ENCODE results near the gene CCDC134. TPM values are rescaled to one million over a fixed set of nuclear protein-coding genes. Genes with fewer than 3 reads are reported as not detected.

The CCDC134 gene
- total and polyA plus RNA-seq, 2 of the 13 experiments (the other 11 are each of a cell fraction or from before 2014, with no cell fraction given), result 4.8 to 17.4 TPM

DNA sequence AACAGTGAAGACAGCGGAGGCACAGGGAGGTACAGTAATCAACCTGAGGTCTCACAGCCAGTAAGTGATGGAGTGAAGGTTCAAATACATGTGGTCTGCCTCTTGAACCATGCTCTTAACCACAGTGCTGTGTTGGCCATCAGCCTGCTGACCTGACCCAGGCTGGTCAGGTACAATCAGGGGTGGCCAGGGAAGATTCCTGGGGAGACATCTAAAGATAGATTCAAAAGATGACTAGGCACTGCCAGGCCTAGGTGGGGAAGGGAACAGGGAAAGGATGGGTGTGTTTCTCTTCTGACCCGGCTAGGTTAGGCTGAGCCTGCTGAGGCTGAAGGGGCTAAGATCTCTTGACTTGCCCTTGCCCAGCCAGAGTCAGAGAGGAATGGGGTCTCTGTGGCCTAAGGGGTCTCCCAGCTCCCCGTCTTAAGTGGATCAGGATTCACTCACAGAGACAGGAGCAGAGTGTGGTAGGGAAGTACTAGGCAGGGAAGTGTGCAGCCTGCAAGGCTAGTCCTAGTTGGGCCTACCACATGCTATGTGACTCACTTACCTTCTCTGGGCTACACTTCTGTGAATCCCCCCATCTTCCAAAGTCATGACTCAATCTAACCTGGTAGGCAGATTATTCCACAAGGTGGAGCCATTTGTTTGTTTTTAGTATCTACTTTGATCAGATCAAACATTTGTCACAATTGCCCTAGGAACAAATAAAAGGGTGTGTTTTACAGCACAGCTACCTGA lies 22.0 kb downstream of the CCDC134 start:
- 83% methylated on average over 3 of the region's 3 CpGs for WGBS (ENCODE audit: low lambda C conversion rate)
- peak; percentile 54 for ATAC-seq
- Histone ChIP-seq H2AFZ (ENCODE audit: low read length) (no peak overlapping the region), H3K4me1 (ENCODE audit: insufficient read depth, low read length) (no peaks in the 10 kb centered on the region), H3K4me3 (replicated peaks in 1 of 3; ENCODE audit: insufficient read depth in 1 of 3, low read depth in 2 of 3, low read length in 3 of 3) (no peak overlapping the region), H3K27me3 (ENCODE audit: control insufficient read depth in 1 of 2, insufficient read depth in 2 of 2, low read length in 2 of 2) (no peaks in the 10 kb centered on the region), H3K27ac (ENCODE audit: extremely low read length, insufficient read depth, low read length) (no peak overlapping the region), H3K36me3 (replicated peaks in 1 of 2; ENCODE audit: control insufficient read depth in 1 of 2, insufficient read depth in 2 of 2, low read length in 2 of 2) (peaks cover 1 to 36% of the 10 kb centered on the region in 2 experiments; a peak in 4 of 5 replicates), H3K4me2 (ENCODE audit: low read depth, low read length) (no peak overlapping the region), H4K20me1 (ENCODE audit: insufficient read depth, low read length) (no peaks in the 10 kb centered on the region), H3K79me2 (ENCODE audit: insufficient read depth, low read length) (no peaks in the 10 kb centered on the region), H3K9ac (ENCODE audit: insufficient read depth, low read depth, low read length) (no peak overlapping the region), H3K9me3 (ENCODE audit: low read length) (no peaks in the 10 kb centered on the region)
- ChIA-PET CTCF (ENCODE audit: low intra/inter-chr PET ratio, low total read pairs) (interaction anchor here (1.3 to 2.2 kb wide), 4 partner anchors 32 to 135 kb away, joined by 3 to 15 read pairs (median 4); no protein-coding TSS in a partner anchor), POLR2A (no interaction called here)
- no peak for FAIRE-seq
- in situ Hi-C loops (cut with HindIII; ENCODE audit: extremely low pct_ligation_motif_present, low pct_unique_long_range_greater_than_20kb), result no loop called here
- peak; percentile 62 for DNase-seq (ENCODE audit: low spot score)
- intact Hi-C loops (cut with micrococcal nuclease; ENCODE audit: unreplicated experiment), result loop anchor here (5.0 kb wide), 1 partner anchor 35 kb away; no protein-coding TSS in a partner anchor
- BruUV-seq (replicated peaks), result no TSS peak
- TF ChIP-seq NKX3-1 (CRISPR knock-in tag; IDR thresholded peaks at IDR 0.05) (no peak), ZNF652 (CRISPR knock-in tag; IDR thresholded peaks at IDR 0.05; ENCODE audit: borderline replicate concordance, low read depth) (no peak), ZNF552 (CRISPR knock-in tag; IDR thresholded peaks at IDR 0.05; ENCODE audit: borderline replicate concordance) (no peak), SMC3 (IDR thresholded peaks at IDR 0.05; ENCODE audit: low read length) (peak; percentile 57), GABPA (IDR thresholded peaks at IDR 0.05; ENCODE audit: low read depth, low read length) (no peak), GABPA (CRISPR knock-in tag; IDR thresholded peaks at IDR 0.05; ENCODE audit: low read depth) (no peak), ZNF747 (CRISPR knock-in tag; IDR thresholded peaks at IDR 0.05; ENCODE audit: borderline replicate concordance) (no peak), MED1 (CRISPR knock-in tag; IDR thresholded peaks at IDR 0.05) (no peak), ZNF75D (CRISPR knock-in tag; IDR thresholded peaks at IDR 0.05; ENCODE audit: borderline replicate concordance) (no peak), ZSCAN12 (CRISPR knock-in tag; IDR thresholded peaks at IDR 0.05) (no peak), CBX2 (IDR thresholded peaks at IDR 0.05; ENCODE audit: low read depth, low read length) (no peak), CBX2 (CRISPR knock-in tag; IDR thresholded peaks at IDR 0.05; ENCODE audit: low read depth) (no peak), KLF16 (CRISPR knock-in tag; IDR thresholded peaks at IDR 0.05) (no peak)
- TF ChIP-seq, protein P1, sequence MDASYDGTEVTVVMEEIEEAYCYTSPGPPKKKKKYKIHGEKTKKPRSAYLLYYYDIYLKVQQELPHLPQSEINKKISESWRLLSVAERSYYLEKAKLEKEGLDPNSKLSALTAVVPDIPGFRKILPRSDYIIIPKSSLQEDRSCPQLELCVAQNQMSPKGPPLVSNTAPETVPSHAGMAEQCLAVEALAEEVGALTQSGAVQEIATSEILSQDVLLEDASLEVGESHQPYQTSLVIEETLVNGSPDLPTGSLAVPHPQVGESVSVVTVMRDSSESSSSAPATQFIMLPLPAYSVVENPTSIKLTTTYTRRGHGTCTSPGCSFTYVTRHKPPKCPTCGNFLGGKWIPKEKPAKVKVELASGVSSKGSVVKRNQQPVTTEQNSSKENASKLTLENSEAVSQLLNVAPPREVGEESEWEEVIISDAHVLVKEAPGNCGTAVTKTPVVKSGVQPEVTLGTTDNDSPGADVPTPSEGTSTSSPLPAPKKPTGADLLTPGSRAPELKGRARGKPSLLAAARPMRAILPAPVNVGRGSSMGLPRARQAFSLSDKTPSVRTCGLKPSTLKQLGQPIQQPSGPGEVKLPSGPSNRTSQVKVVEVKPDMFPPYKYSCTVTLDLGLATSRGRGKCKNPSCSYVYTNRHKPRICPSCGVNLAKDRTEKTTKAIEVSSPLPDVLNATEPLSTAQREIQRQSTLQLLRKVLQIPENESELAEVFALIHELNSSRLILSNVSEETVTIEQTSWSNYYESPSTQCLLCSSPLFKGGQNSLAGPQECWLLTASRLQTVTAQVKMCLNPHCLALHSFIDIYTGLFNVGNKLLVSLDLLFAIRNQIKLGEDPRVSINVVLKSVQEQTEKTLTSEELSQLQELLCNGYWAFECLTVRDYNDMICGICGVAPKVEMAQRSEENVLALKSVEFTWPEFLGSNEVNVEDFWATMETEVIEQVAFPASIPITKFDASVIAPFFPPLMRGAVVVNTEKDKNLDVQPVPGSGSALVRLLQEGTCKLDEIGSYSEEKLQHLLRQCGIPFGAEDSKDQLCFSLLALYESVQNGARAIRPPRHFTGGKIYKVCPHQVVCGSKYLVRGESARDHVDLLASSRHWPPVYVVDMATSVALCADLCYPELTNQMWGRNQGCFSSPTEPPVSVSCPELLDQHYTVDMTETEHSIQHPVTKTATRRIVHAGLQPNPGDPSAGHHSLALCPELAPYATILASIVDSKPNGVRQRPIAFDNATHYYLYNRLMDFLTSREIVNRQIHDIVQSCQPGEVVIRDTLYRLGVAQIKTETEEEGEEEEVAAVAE (CRISPR knock-in tag; IDR thresholded peaks at IDR 0.05; ENCODE audit: borderline replicate concordance), result no peak
- TF ChIP-seq, protein P2, sequence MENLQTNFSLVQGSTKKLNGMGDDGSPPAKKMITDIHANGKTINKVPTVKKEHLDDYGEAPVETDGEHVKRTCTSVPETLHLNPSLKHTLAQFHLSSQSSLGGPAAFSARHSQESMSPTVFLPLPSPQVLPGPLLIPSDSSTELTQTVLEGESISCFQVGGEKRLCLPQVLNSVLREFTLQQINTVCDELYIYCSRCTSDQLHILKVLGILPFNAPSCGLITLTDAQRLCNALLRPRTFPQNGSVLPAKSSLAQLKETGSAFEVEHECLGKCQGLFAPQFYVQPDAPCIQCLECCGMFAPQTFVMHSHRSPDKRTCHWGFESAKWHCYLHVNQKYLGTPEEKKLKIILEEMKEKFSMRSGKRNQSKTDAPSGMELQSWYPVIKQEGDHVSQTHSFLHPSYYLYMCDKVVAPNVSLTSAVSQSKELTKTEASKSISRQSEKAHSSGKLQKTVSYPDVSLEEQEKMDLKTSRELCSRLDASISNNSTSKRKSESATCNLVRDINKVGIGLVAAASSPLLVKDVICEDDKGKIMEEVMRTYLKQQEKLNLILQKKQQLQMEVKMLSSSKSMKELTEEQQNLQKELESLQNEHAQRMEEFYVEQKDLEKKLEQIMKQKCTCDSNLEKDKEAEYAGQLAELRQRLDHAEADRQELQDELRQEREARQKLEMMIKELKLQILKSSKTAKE (CRISPR knock-in tag; IDR thresholded peaks at IDR 0.05; ENCODE audit: borderline replicate concordance), result no peak
- TF ChIP-seq, protein P3, sequence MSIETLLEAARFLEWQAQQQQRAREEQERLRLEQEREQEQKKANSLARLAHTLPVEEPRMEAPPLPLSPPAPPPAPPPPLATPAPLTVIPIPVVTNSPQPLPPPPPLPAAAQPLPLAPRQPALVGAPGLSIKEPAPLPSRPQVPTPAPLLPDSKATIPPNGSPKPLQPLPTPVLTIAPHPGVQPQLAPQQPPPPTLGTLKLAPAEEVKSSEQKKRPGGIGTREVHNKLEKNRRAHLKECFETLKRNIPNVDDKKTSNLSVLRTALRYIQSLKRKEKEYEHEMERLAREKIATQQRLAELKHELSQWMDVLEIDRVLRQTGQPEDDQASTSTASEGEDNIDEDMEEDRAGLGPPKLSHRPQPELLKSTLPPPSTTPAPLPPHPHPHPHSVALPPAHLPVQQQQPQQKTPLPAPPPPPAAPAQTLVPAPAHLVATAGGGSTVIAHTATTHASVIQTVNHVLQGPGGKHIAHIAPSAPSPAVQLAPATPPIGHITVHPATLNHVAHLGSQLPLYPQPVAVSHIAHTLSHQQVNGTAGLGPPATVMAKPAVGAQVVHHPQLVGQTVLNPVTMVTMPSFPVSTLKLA (IDR thresholded peaks at IDR 0.05), result peak; percentile 57; the same call in 1 of the 2 replicates
